Pulmonary artery endothelial cell (primary cell): Measurements from ENCODE around the gene PAX7. TPM values are rescaled to one million over a fixed set of nuclear protein-coding genes. Genes with fewer than 3 reads are reported as not detected.

Experiments used
- DNase-seq: peaks from one replicate; pipeline ENCODE4 v3.0.0-alpha.2; 2011; ENCODE audit warnings: low read depth, low spot score
- total RNA-seq: library from RNA; depleted of rRNA; stranded (reverse); fragments of >200 nt; gene quantifications from 2 replicates; pipeline ENCODE4 v1.2.3, GENCODE V29; 2014

The PAX7 gene
- total RNA-seq, 1 donor from 2014 or later: not detected

GRCh38 chr1:18793164-18793563, 162.5 kb downstream of the PAX7 start:
- DNase-seq: no peak

- no peak for DNase-seq
These were observed 163.4 kb downstream of the PAX7 start for GRCh38 chr1:18794051-18794450.

DNA sequence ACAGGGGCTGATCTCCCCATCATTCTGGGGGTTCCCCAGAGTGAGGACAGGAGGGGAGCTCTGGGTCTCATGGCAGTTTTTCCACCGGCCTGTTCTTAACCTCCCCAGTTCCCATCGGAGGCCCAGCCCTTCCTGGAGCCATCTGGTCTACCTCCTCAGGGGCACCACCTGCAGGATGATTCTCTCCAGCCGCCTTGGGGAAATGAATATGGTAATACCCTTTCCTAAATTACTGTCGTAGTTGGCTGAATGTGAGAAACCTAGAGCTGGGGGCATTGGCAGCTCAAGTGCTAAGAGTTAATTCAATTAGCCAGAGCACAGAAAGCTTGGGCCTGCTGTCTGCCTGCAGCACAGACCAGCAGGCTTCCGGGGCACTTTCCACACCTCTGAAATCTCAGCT, 163.9 kb downstream of the PAX7 start:
- no peak for DNase-seq

DNA sequence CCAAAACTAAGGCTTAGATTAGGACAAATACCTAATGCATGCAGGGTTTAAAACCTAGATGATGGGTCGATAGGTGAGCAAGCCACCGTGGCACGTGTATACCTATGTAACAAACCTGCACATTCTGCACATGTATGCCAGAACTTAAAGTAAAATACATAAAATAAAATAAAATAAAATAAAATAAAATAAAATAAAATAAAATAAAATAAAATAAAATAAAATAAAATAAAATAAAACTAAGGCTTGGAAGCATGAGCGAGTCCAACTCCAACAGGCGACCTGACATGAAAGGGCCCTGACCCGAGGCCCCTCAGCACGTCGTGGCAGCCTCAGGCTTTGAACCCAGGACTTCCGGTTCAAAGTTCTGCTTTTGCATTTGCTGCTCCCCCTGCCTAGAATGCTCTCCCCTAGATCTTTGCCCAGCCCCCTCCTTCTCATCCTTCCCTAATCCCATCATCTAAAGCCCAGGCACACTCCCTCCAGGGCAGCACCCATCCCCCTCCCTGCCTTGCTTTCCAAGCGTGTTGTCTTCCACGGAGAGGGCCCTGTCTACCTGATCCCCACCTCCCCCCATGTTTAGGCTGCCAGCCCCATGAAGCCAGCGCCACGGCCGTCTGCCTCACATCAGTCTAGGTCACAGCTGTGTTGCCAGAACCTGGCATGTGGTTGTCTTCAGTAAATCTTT, 164.5 kb downstream of the PAX7 start:
- no peak for DNase-seq

DNA sequence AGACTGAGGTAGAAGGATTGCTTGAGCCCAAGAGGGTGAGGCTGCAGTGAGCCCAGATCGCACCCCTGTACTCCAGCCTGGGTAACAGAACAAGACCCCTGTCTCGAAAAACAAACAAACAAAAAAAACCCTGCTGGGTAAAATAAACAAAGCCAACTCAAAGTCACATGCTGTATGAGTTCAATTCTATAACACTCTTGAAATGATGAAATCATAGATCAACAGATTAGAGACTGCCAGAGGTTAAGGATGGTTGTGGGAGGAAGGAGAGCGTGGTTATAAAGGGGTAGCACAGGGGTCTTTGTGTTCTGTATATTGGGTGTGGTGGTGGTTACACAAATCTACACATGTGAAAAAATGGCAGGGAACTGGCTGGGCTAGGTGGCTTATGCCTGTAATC, 166.3 kb downstream of the PAX7 start:
- DNase-seq: no peak

Other genes starting within 250 kb of the PAX7 start
- not detected in 2 replicates for gene KLHDC7A, start 149.9 kb upstream of the PAX7 start, total RNA-seq
- not detected in 2 replicates for gene TAS1R2, start 228.8 kb downstream of the PAX7 start, total RNA-seq